SK-N-MC (cell line): ENCODE data around the gene TRAPPC8.
"Not testable (repeated sequence)": the region's sequence is repeated elsewhere in the genome, so short reads cannot be mapped to it uniquely, and the experiment has no call there.

Experiments used
- EZH2 ChIP-seq: fragments of 200-600 bp; sonication (generic); IDR thresholded peaks from one replicate; pipeline ENCODE4 v1.6.1; 2017; ENCODE audit warnings: antibody characterized with exemption
- FOXP2 ChIP-seq: optimal IDR thresholded peaks from 2 replicates; pipeline ENCODE3; 2011; ENCODE audit warnings: mild to moderate bottlenecking, moderate library complexity; ENCODE audit not compliant: insufficient read depth; ENCODE audit errors: extremely low read length, control extremely low read depth
- POLR2AphosphoS5 ChIP-seq: IDR thresholded peaks from 2 replicates; pipeline ENCODE4 v1.6.1; 2012; ENCODE audit warnings: mild to moderate bottlenecking, low read depth, low read length, borderline replicate concordance

GRCh38 chr18:31826673-31827325, 116.1 kb downstream of the TRAPPC8 start:
- not testable (repeated sequence) for TF ChIP-seq EZH2, POLR2AphosphoS5, FOXP2
